Psoas muscle (tissue), 8 donors: ENCODE measurements around the gene PAFAH1B1. TPM values are rescaled to one million over a fixed set of nuclear protein-coding genes. Genes with fewer than 3 reads are reported as not detected.
A peak's percentile ranks its signal among the peaks of the same experiment; 100 is the strongest.

ENCODE experiments used
- ATAC-seq, 4 donors: fragments of 200-7000 bp; cut with Tn5 transposase; one replicate each; pipeline ENCODE4 v1.9.1; 2020; ENCODE audit warnings: moderate library complexity in 3 of 4, mild to moderate bottlenecking in 2 of 4
- DNase-seq, 2 donors: peaks; one replicate each; pipeline ENCODE4 v3.0.0-alpha.2; 2020
- H3K27ac ChIP-seq: fragments of 200-600 bp; one replicate; pipeline ENCODE4 v1.8.0; 2022
- H3K27me3 ChIP-seq, 3 donors: fragments of 200-600 bp in 1 of 3; one replicate each; pipeline versions ENCODE4 v1.6.1 to v1.8.0; 2013 to 2022; ENCODE audit warnings: low read length in 2 of 3, mild to moderate bottlenecking in 2 of 3, moderate library complexity in 1 of 3; ENCODE audit not compliant: insufficient read depth in 3 of 3
- H3K36me3 ChIP-seq, 2 donors: fragments of 200-600 bp in 1 of 2; one replicate each; pipeline versions ENCODE4 v1.6.1 to v1.8.0; 2013 to 2022; ENCODE audit warnings: low read depth in 1 of 2, mild to moderate bottlenecking in 1 of 2, moderate library complexity in 1 of 2; ENCODE audit not compliant: insufficient read depth in 1 of 2
- H3K4me1 ChIP-seq: fragments of 200-600 bp; one replicate; pipeline ENCODE4 v1.8.0; 2022
- H3K4me3 ChIP-seq: fragments of 200-600 bp; one replicate; pipeline ENCODE4 v1.8.0; 2022; ENCODE audit warnings: mild to moderate bottlenecking
- H3K9me3 ChIP-seq: fragments of 200-600 bp; one replicate; pipeline ENCODE4 v1.8.0; 2022
- CTCF ChIP-seq: fragments of 200-600 bp; IDR thresholded peaks from one replicate; pipeline ENCODE4 v1.8.0; 2022; ENCODE audit warnings: antibody characterized with exemption
- WGBS, 3 donors: extraction: QIAGEN DNeasy Blood & Tissue Kit; methylation state at CpG; one replicate each; pipeline versions ENCODE4 v1.1.6 to v1.1.7; 2013; 5-methylcytosine and 5-hydroxymethylcytosine counted together
- intact Hi-C, 2 donors: fragments of 100-400 bp; cut with DNase I; formaldehyde crosslinking; loops; one replicate each; pipeline versions ENCODE4 v1.11.0 to v1.14.2; 2022
- polyA plus RNA-seq, 3 donors: library from polyadenylated mRNA; stranded (reverse); fragments of 200-250 nt; gene quantifications; one replicate each; pipeline ENCODE4 v1.2.3, GENCODE V29; 2013
- total RNA-seq, 4 donors: library from RNA; stranded (reverse); fragmentation: NEBNext Ultra II Directional in 2 of 4; extraction: Animal tissue kit (Norgen Biotek cat#: 25700) in 2 of 4; gene quantifications; one replicate each; pipeline versions ENCODE4 v1.2.1 to v1.2.4, GENCODE V29; 2021 to 2023
- donor health status: healthy with polysubstance abuse.
- donor health status: DM: no; HTN: no; CAD: no; lungs with moderate emphysema.
- donor health status: Bipolar disorder and iron deficiency.
- donor health status: healthy.
- donor health status: DM: yes; HTN: yes; CAD: no.
- donor health status: DM: no; HTN: no; CAD: no.
- donor health status: DM: no; HTN: no; CAD: no.
- donor health status: DM: yes; HTN: yes; CAD: no.

The PAFAH1B1 gene
- total and polyA plus RNA-seq, 7 donors: 43.8 to 168 (median 141) TPM

- no peaks in the 10 kb centered on the region for H3K36me3 ChIP-seq
- peak overlapping the region; percentile 47 for H3K27ac ChIP-seq
- peaks cover 65% of the 10 kb centered on the region for H3K4me1 ChIP-seq
- H3K9me3 ChIP-seq: no peaks in the 10 kb centered on the region
- peak overlapping the region; percentile 41 for H3K4me3 ChIP-seq
- no peaks in the 10 kb centered on the region for H3K27me3 ChIP-seq
- TF ChIP-seq CTCF: no peak
- intact Hi-C loops: loop anchor here (5.0 to 10.0 kb wide), 3 partner anchors 34 to 93 kb away; no protein-coding TSS in a partner anchor
- DNase-seq (no peak), ATAC-seq (no peak)
- WGBS, 3 donors: 77 to 85% (median 80%) methylated on average over 8 of the region's 8 CpGs
Observed at GRCh38 chr17:2598166-2598565, 4.7 kb downstream of the PAFAH1B1 start.

- no peaks in the 10 kb centered on the region for H3K9me3 ChIP-seq
- peak overlapping the region; percentile 53 for H3K27ac ChIP-seq
- DNase-seq (no peak), ATAC-seq (no peak)
- TF ChIP-seq CTCF: no peak
- WGBS, 3 donors: 52 to 67% (median 55%) methylated on average over 6 of the region's 6 CpGs
- H3K4me1 ChIP-seq: peaks cover 55% of the 10 kb centered on the region
- no peak overlapping the region for H3K4me3 ChIP-seq
- no peaks in the 10 kb centered on the region for H3K27me3 ChIP-seq
- intact Hi-C loops: loop anchor here in 1 of 2 donors (10.0 kb wide), 1 partner anchor 52 kb away; no protein-coding TSS in a partner anchor
- H3K36me3 ChIP-seq: no peaks in the 10 kb centered on the region
Observed at GRCh38 chr17:2602597-2603017, 9.2 kb downstream of the PAFAH1B1 start.

- TF ChIP-seq CTCF: no peak
- H3K4me3 ChIP-seq: no peak overlapping the region
- peak overlapping the region; percentile 68 for H3K27ac ChIP-seq
- H3K9me3 ChIP-seq: no peaks in the 10 kb centered on the region
- no peaks in the 10 kb centered on the region for H3K36me3 ChIP-seq
- H3K4me1 ChIP-seq: peaks cover 51% of the 10 kb centered on the region
- H3K27me3 ChIP-seq: no peaks in the 10 kb centered on the region
- peak in 3 of 4 donors; percentile 48 to 68 (median 54) for ATAC-seq
- WGBS, 3 donors: 49 to 64% (median 53%) methylated on average over 6 of the region's 6 CpGs
- intact Hi-C loops: loop anchor here in 1 of 2 donors (10.0 kb wide), 1 partner anchor 46 kb away; no protein-coding TSS in a partner anchor
- DNase-seq: no peak
Observed at GRCh38 chr17:2608350-2608913, 15.0 kb downstream of the PAFAH1B1 start.

GRCh38 chr17:2609091-2609490 is 15.6 kb downstream of the PAFAH1B1 start:
- ATAC-seq (no peak), DNase-seq (no peak)
- Histone ChIP-seq H3K4me1 (peaks cover 51% of the 10 kb centered on the region), H3K36me3 (peaks cover 0 to under 1% of the 10 kb centered on the region in 2 donors), H3K27me3 (no peaks in the 10 kb centered on the region), H3K27ac (peak overlapping the region; percentile 68), H3K9me3 (no peaks in the 10 kb centered on the region), H3K4me3 (no peak overlapping the region)
- 84 to 85% (median 84%) methylated on average over 7 of the region's 7 CpGs for WGBS, 3 donors
- TF ChIP-seq CTCF: no peak
- intact Hi-C loops: loop anchor here in 1 of 2 donors (10.0 kb wide), 1 partner anchor 46 kb away; no protein-coding TSS in a partner anchor
